Measurements from ENCODE around the gene PSMA6.

DNA sequence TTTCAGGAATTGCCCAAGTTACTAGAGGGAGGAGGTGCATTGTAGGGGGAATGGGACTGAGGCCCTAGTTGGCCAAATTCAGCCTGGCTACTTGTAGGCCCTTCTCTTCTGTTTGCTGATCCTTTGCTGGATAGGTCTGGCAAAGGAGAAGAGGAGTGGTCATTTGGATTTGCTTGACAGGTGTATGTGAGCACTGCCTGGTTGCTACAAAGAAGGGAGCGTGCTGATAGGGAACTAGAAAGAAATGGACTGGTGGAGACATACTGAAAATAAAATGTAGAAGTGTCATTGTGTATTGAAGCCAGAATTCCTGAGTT is 3.6 kb downstream of the PSMA6 start:
- TF ChIP-seq, protein P1, sequence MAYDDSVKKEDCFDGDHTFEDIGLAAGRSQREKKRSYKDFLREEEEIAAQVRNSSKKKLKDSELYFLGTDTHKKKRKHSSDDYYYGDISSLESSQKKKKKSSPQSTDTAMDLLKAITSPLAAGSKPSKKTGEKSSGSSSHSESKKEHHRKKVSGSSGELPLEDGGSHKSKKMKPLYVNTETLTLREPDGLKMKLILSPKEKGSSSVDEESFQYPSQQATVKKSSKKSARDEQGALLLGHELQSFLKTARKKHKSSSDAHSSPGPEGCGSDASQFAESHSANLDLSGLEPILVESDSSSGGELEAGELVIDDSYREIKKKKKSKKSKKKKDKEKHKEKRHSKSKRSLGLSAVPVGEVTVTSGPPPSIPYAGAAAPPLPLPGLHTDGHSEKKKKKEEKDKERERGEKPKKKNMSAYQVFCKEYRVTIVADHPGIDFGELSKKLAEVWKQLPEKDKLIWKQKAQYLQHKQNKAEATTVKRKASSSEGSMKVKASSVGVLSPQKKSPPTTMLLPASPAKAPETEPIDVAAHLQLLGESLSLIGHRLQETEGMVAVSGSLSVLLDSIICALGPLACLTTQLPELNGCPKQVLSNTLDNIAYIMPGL (CRISPR knock-in tag; IDR thresholded peaks at IDR 0.05; ENCODE audit: borderline replicate concordance) = no peak
- TF ChIP-seq, protein P2, sequence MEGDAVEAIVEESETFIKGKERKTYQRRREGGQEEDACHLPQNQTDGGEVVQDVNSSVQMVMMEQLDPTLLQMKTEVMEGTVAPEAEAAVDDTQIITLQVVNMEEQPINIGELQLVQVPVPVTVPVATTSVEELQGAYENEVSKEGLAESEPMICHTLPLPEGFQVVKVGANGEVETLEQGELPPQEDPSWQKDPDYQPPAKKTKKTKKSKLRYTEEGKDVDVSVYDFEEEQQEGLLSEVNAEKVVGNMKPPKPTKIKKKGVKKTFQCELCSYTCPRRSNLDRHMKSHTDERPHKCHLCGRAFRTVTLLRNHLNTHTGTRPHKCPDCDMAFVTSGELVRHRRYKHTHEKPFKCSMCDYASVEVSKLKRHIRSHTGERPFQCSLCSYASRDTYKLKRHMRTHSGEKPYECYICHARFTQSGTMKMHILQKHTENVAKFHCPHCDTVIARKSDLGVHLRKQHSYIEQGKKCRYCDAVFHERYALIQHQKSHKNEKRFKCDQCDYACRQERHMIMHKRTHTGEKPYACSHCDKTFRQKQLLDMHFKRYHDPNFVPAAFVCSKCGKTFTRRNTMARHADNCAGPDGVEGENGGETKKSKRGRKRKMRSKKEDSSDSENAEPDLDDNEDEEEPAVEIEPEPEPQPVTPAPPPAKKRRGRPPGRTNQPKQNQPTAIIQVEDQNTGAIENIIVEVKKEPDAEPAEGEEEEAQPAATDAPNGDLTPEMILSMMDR (IDR thresholded peaks at IDR 0.05) = no peak
- TF ChIP-seq POLR2A (IDR thresholded peaks at IDR 0.05; ENCODE audit: low read length) (no peak), TP53 (CRISPR knock-in tag; IDR thresholded peaks at IDR 0.05) (no peak)

Measured in A549 (cell line).